NT2/D1 (cell line): ENCODE results near the gene NABP2.

ENCODE experiments used
- SUZ12 ChIP-seq: IDR thresholded peaks from 2 replicates; pipeline ENCODE4 v1.6.1; 2011; ENCODE audit not compliant: insufficient read length, insufficient read depth; ENCODE audit errors: extremely low read depth
- YY1 ChIP-seq: IDR thresholded peaks from 2 replicates; pipeline ENCODE4 v1.6.1; 2011; ENCODE audit not compliant: insufficient read length, insufficient read depth
- ZNF274 ChIP-seq: IDR thresholded peaks from 2 replicates; pipeline ENCODE4 v1.6.1; 2011; ENCODE audit warnings: mild to moderate bottlenecking, low read depth, low read length

DNA sequence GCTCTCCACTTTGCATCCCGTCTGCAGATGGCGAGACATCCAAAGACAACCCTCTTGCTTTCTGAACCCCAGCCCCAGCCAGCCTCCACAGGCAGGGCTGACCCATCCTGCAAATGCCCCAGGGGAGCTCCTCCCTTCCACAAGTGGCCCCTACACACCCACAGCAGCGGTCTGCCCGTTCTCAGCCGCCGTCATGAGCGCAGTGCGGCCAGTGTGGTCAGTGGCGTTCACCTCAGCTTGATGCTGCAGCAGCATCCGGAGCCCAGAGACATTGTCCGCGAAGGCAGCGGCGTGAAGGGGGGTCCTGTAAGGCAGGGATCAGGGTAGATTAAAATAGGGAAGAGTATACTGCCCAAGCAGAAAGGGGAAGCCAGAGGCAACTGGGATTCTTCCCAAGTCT, 20.4 kb downstream of the NABP2 start:
- TF ChIP-seq YY1 (no peak), ZNF274 (no peak), SUZ12 (no peak)
